Measurements from ENCODE around the gene DMD. TPM values are rescaled to one million over a fixed set of nuclear protein-coding genes. Genes with fewer than 3 reads are reported as not detected.

Gene DMD
- total and polyA plus RNA-seq, 2 donors (not counting 1 experiment from before 2014, with no cell fraction given) = 2.0 to 51.8 TPM

DNA sequence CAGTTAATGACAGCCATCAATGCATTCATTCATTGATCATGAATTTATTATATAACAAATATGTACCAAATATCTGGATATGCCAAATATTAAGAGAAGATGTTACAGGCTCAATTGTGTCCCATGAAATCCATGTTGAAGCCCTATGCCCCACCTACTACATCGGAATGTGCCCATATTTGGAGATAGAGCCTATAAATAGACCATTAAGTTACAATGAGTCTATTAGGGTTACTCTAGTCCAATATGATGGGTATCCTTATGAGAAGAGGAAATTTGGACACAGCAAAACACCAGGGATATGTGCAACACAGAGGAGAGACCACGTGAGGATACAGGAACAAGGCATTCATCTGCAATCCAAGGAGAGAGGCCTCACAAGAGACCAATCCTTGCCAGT, 634.5 kb downstream of the DMD start:
- Histone ChIP-seq H3K4me1 (ENCODE audit: control insufficient read depth in 2 of 2, insufficient read depth in 2 of 2, low read length in 2 of 2) (no peaks in the 10 kb centered on the region), H3K4me2 (replicated peaks; ENCODE audit: low read depth, low read length, poor library complexity, severe bottlenecking) (no peak overlapping the region), H3K27ac (ENCODE audit: low read length in 2 of 2) (no peak overlapping the region), H3K27me3 (replicated peaks in 1 of 4; ENCODE audit: control extremely low read depth in 1 of 4, control insufficient read depth in 3 of 4, insufficient read depth in 4 of 4, low read length in 3 of 4) (no peaks in the 10 kb centered on the region), H4K20me1 (ENCODE audit: control insufficient read depth, insufficient read depth, low read length, poor library complexity, severe bottlenecking) (no peaks in the 10 kb centered on the region), H3K79me2 (ENCODE audit: control insufficient read depth, insufficient read depth, low read length) (no peaks in the 10 kb centered on the region), H3K9me3 (ENCODE audit: control extremely low read depth in 1 of 3, control insufficient read depth in 2 of 3, insufficient read depth in 1 of 3, low read length in 2 of 3) (no peaks in the 10 kb centered on the region), H3K36me3 (replicated peaks in 1 of 2; ENCODE audit: control extremely low read depth in 1 of 2, control insufficient read depth in 1 of 2, extremely low read depth in 1 of 2, insufficient read depth in 2 of 2, low read length in 1 of 2) (no peaks in the 10 kb centered on the region), H3K9ac (ENCODE audit: low read length) (no peak overlapping the region), H2AFZ (ENCODE audit: insufficient read depth, low read depth, low read length, poor library complexity, severe bottlenecking) (no peak overlapping the region), H3K4me3 (ENCODE audit: control extremely low read depth in 1 of 5, extremely low read depth in 1 of 5, insufficient read depth in 1 of 5, low read depth in 2 of 5, low read length in 4 of 5) (no peak overlapping the region)
- Mint-ChIP-seq H3K9me3 (ENCODE audit: insufficient read depth) (no peaks in the 10 kb centered on the region), H3K4me1 (no peaks in the 10 kb centered on the region), H3K27me3 (no peaks in the 10 kb centered on the region), H3K4me3 (no peak overlapping the region), H3K27ac (no peak overlapping the region)
- POLR2A ChIA-PET = no interaction called here
- no peak for ATAC-seq (ENCODE audit: low read depth)
- WGBS (ENCODE audit: insufficient coverage) = no CpG with 5 or more reads among the region's 2 CpGs
- no peak for DNase-seq
- intact Hi-C loops (cut with micrococcal nuclease) = no loop called here
- TF ChIP-seq, protein P1, sequence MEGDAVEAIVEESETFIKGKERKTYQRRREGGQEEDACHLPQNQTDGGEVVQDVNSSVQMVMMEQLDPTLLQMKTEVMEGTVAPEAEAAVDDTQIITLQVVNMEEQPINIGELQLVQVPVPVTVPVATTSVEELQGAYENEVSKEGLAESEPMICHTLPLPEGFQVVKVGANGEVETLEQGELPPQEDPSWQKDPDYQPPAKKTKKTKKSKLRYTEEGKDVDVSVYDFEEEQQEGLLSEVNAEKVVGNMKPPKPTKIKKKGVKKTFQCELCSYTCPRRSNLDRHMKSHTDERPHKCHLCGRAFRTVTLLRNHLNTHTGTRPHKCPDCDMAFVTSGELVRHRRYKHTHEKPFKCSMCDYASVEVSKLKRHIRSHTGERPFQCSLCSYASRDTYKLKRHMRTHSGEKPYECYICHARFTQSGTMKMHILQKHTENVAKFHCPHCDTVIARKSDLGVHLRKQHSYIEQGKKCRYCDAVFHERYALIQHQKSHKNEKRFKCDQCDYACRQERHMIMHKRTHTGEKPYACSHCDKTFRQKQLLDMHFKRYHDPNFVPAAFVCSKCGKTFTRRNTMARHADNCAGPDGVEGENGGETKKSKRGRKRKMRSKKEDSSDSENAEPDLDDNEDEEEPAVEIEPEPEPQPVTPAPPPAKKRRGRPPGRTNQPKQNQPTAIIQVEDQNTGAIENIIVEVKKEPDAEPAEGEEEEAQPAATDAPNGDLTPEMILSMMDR (IDR thresholded peaks at IDR 0.05) = no peak
- TF ChIP-seq EZH2 (IDR thresholded peaks at IDR 0.05; ENCODE audit: borderline replicate concordance, insufficient read depth, low read depth, low read length, poor library complexity, severe bottlenecking) = no peak
- CTCF ChIA-PET = no interaction called here

- no peaks in the 10 kb centered on the region for H3K36me3 ChIP-seq (replicated peaks in 1 of 2; ENCODE audit: control extremely low read depth in 1 of 2, control insufficient read depth in 1 of 2, extremely low read depth in 1 of 2, insufficient read depth in 2 of 2, low read length in 1 of 2)
- no peaks in the 10 kb centered on the region for H3K4me1 ChIP-seq (ENCODE audit: control insufficient read depth in 2 of 2, insufficient read depth in 2 of 2, low read length in 2 of 2)
- Mint-ChIP-seq H3K27ac (no peak overlapping the region), H3K4me1 (no peaks in the 10 kb centered on the region), H3K4me3 (no peak overlapping the region), H3K9me3 (ENCODE audit: insufficient read depth) (no peaks in the 10 kb centered on the region), H3K27me3 (no peaks in the 10 kb centered on the region)
- WGBS (ENCODE audit: insufficient coverage) = no CpG with 5 or more reads among the region's 2 CpGs
- no peak overlapping the region for H3K9ac ChIP-seq (ENCODE audit: low read length)
- H3K9me3 ChIP-seq (ENCODE audit: control extremely low read depth in 1 of 3, control insufficient read depth in 2 of 3, insufficient read depth in 1 of 3, low read length in 2 of 3) = no peaks in the 10 kb centered on the region
- H3K4me3 ChIP-seq (ENCODE audit: control extremely low read depth in 1 of 5, extremely low read depth in 1 of 5, insufficient read depth in 1 of 5, low read depth in 2 of 5, low read length in 4 of 5) = no peak overlapping the region
- DNase-seq (no peak), ATAC-seq (ENCODE audit: low read depth) (no peak)
- no peak overlapping the region for H3K4me2 ChIP-seq (replicated peaks; ENCODE audit: low read depth, low read length, poor library complexity, severe bottlenecking)
- no peak overlapping the region for H2AFZ ChIP-seq (ENCODE audit: insufficient read depth, low read depth, low read length, poor library complexity, severe bottlenecking)
- no peaks in the 10 kb centered on the region for H3K79me2 ChIP-seq (ENCODE audit: control insufficient read depth, insufficient read depth, low read length)
- no peaks in the 10 kb centered on the region for H4K20me1 ChIP-seq (ENCODE audit: control insufficient read depth, insufficient read depth, low read length, poor library complexity, severe bottlenecking)
- H3K27me3 ChIP-seq (replicated peaks in 1 of 4; ENCODE audit: control extremely low read depth in 1 of 4, control insufficient read depth in 3 of 4, insufficient read depth in 4 of 4, low read length in 3 of 4) = no peaks in the 10 kb centered on the region
- intact Hi-C loops (cut with micrococcal nuclease) = no loop called here
- CTCF ChIA-PET = no interaction called here
- H3K27ac ChIP-seq (ENCODE audit: low read length in 2 of 2) = no peak overlapping the region
- POLR2A ChIA-PET = no interaction called here
- TF ChIP-seq, protein P1 (IDR thresholded peaks at IDR 0.05) = no peak
- TF ChIP-seq EZH2 (IDR thresholded peaks at IDR 0.05; ENCODE audit: borderline replicate concordance, insufficient read depth, low read depth, low read length, poor library complexity, severe bottlenecking) = no peak
Observed at GRCh38 chrX:32572644-32573043, 638.7 kb downstream of the DMD start.
